Large intestine (tissue), 3 donors: ENCODE data around the gene F13A1. TPM values are rescaled to one million over a fixed set of nuclear protein-coding genes. Genes with fewer than 3 reads are reported as not detected.
A peak's percentile ranks its signal among the peaks of the same experiment; 100 is the strongest.

Experiments used
- DNase-seq, 2 donors: peaks; one replicate each; pipeline versions ENCODE4 v3.0.0 to v3.0.0-alpha.2; 2013
- H3K27ac ChIP-seq: one replicate; pipeline ENCODE4 v1.5.1; 2013; ENCODE audit warnings: low read length
- H3K27me3 ChIP-seq: 2 replicates; pipeline ENCODE4 v1.6.1; 2013; ENCODE audit warnings: low read length; ENCODE audit not compliant: control insufficient read depth, insufficient read depth
- H3K36me3 ChIP-seq: 2 replicates; pipeline ENCODE4 v1.6.1; 2013; ENCODE audit warnings: low read length; ENCODE audit not compliant: control insufficient read depth, insufficient read depth
- H3K4me1 ChIP-seq: one replicate; pipeline ENCODE4 v1.6.1; 2013; ENCODE audit warnings: low read length; ENCODE audit not compliant: control insufficient read depth, insufficient read depth
- H3K4me3 ChIP-seq: one replicate; pipeline ENCODE4 v1.5.1; 2013; ENCODE audit warnings: low read length
- H3K9me3 ChIP-seq: one replicate; pipeline ENCODE4 v1.6.1; 2013; ENCODE audit warnings: mild to moderate bottlenecking, low read depth, low read length, moderate library complexity; ENCODE audit not compliant: control insufficient read depth
- WGBS: methylation state at CpG from one replicate; pipeline ENCODE4 v1.1.5; 2013; ENCODE audit warnings: low lambda C conversion rate; ENCODE audit not compliant: insufficient coverage; 5-methylcytosine and 5-hydroxymethylcytosine counted together
- polyA plus RNA-seq: library from polyadenylated mRNA; unstranded; fragments of 120-200 nt; gene quantifications from one replicate; pipeline ENCODE4 v1.2.1, GENCODE V29; 2013

F13A1 gene
- polyA plus RNA-seq, 1 donor, result 24.2 TPM

GRCh38 chr6:6176586-6177228 is 143.8 kb downstream of the F13A1 start:
- DNase-seq, result no peak
- Histone ChIP-seq H3K36me3 (no peaks in the 10 kb centered on the region), H3K27me3 (no peaks in the 10 kb centered on the region), H3K9me3 (no peaks in the 10 kb centered on the region), H3K4me3 (no peak overlapping the region), H3K27ac (no peak overlapping the region), H3K4me1 (no peaks in the 10 kb centered on the region)
- WGBS, result no CpG with 5 or more reads among the region's 8 CpGs

GRCh38 chr6:6176127-6176526 is 144.3 kb downstream of the F13A1 start:
- H3K27ac ChIP-seq, result no peak overlapping the region
- H3K36me3 ChIP-seq, result no peaks in the 10 kb centered on the region
- DNase-seq, result no peak
- no peak overlapping the region for H3K4me3 ChIP-seq
- no peaks in the 10 kb centered on the region for H3K27me3 ChIP-seq
- no peaks in the 10 kb centered on the region for H3K9me3 ChIP-seq
- H3K4me1 ChIP-seq, result no peaks in the 10 kb centered on the region

DNA sequence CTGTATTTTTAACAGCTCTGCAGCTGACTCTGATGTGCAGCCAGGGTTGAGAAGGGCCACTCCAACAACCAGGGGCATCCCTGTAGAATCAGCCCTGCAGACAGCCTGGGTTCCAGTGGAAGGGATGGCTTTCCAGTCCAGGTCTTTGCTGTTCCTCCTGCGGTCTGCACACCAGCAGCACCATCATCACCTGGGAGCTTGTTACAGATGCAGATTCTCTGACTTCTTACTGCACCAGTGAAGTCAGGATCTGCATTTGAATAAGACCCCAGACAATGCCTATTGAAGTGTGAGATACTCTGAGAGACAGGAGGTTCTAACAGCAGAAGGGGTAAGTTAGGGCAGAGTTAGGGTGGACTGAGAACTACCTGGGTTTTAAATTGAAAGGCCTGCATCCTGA is 151.3 kb downstream of the F13A1 start:
- Histone ChIP-seq H3K4me1 (no peaks in the 10 kb centered on the region), H3K36me3 (no peaks in the 10 kb centered on the region), H3K9me3 (no peaks in the 10 kb centered on the region), H3K27me3 (no peaks in the 10 kb centered on the region), H3K4me3 (no peak overlapping the region), H3K27ac (no peak overlapping the region)
- no CpG with 5 or more reads among the region's 1 CpG for WGBS
- no peak for DNase-seq

DNA sequence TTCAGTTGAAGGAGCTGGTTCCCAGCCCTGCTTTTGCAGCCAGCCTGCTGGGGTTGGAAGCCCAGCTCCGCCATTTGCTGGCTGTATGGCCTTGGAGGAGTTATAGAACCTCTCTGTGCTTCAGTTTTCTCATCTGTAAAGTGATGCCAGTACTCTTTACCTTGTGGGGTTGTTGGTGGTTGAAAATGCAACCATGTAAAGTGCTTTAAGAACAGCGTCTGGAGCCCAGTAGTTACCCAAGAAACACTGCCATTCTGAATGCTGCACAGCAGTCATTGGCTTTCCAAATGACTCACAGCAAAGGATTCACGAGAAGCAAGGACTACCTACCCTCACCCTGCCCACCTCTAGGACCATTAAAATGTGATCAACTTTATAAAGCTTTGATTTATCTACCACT is 154.4 kb downstream of the F13A1 start:
- no peak for DNase-seq
- H3K27ac ChIP-seq, result no peak overlapping the region
- H3K4me1 ChIP-seq, result no peaks in the 10 kb centered on the region
- no peaks in the 10 kb centered on the region for H3K9me3 ChIP-seq
- no peaks in the 10 kb centered on the region for H3K27me3 ChIP-seq
- no peaks in the 10 kb centered on the region for H3K36me3 ChIP-seq
- no CpG with 5 or more reads among the region's 3 CpGs for WGBS
- no peak overlapping the region for H3K4me3 ChIP-seq

- Histone ChIP-seq H3K27me3 (no peaks in the 10 kb centered on the region), H3K4me3 (no peak overlapping the region), H3K27ac (no peak overlapping the region), H3K4me1 (no peaks in the 10 kb centered on the region), H3K9me3 (no peaks in the 10 kb centered on the region), H3K36me3 (no peaks in the 10 kb centered on the region)
- 88% methylated on average over 2 of the region's 4 CpGs for WGBS
- DNase-seq, result no peak
Measured at GRCh38 chr6:6164367-6164766, 156.1 kb downstream of the F13A1 start.

DNA sequence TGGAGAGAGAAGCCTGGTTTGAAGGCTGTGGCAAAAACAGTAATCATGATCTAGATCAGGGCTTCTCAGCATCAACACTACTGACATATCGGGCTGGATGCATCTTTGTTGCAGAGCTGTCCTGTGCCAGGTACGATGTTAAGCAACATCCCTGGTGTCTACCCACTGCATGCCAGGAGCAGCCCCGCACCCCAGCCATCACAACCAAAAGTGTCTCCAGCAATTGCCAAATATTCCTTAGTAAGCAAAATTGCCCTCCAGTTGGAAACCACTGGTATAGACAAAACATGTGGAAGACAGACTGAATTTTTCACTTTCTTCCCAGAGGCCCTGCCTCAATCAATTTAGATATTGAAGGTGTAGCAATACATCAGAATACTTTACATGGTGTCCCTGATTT is 166.1 kb downstream of the F13A1 start:
- no peaks in the 10 kb centered on the region for H3K36me3 ChIP-seq
- no peaks in the 10 kb centered on the region for H3K27me3 ChIP-seq
- DNase-seq, result no peak
- no peaks in the 10 kb centered on the region for H3K4me1 ChIP-seq
- no CpG with 5 or more reads among the region's 3 CpGs for WGBS
- H3K27ac ChIP-seq, result no peak overlapping the region
- no peak overlapping the region for H3K4me3 ChIP-seq
- no peaks in the 10 kb centered on the region for H3K9me3 ChIP-seq

DNA sequence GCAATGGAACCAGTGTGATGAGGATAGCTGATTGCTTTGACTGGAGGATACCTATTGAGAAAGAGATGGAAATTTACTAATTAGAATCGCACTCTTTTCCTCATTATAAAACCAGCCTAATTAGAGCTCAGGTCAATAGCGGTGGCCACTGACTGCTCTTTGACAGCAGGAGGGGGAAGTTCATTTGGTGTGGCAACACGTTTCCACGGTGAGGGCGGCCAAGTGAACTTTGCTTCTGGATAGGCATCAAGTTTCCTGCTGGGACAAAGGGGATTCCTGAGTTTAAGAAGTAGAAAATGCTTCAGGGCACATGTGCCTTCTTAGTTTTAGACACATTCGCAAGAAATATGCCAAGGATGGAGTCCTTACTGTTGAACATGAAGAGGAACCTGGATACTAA is 168.4 kb downstream of the F13A1 start:
- DNase-seq, result no peak
- Histone ChIP-seq H3K27me3 (no peaks in the 10 kb centered on the region), H3K4me3 (no peak overlapping the region), H3K36me3 (no peaks in the 10 kb centered on the region), H3K27ac (no peak overlapping the region), H3K9me3 (no peaks in the 10 kb centered on the region), H3K4me1 (no peaks in the 10 kb centered on the region)
- WGBS, result no CpG with 5 or more reads among the region's 6 CpGs

- Histone ChIP-seq H3K36me3 (no peaks in the 10 kb centered on the region), H3K9me3 (no peaks in the 10 kb centered on the region), H3K27ac (no peak overlapping the region), H3K4me3 (no peak overlapping the region), H3K4me1 (no peaks in the 10 kb centered on the region), H3K27me3 (no peaks in the 10 kb centered on the region)
- no peak for DNase-seq
- WGBS, result no CpG with 5 or more reads among the region's 7 CpGs
Measured at GRCh38 chr6:6148192-6148815, 172.2 kb downstream of the F13A1 start.

DNA sequence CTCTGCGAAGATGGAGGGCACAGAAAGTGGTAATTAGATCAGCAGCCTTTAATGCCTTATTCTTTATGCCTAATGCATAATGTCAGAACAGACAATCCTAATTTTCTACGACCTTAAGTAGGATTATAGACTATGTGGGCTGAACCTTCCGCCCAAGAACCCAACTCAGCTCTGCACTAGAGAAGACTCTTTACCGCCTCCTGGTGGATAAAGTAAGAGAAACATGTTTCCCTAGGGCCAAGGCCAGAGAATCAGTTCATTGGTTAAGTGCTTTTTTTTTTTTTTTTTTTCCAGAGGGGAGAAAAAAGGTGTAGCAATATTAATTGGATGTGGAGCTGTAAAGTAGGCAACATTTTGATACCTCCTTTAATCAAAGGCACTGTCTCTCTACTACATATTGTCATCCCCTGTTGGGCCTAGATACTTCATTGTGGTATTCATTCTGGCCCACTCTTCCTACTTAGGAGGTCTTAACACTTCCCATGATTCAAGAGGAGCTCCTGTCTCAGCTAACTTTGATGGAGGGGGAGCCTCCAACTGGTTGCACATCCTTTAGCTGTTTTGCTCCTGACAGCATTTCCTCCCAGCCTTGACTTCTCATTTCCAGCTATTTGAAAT is 188.9 kb downstream of the F13A1 start:
- Histone ChIP-seq H3K4me1 (no peaks in the 10 kb centered on the region), H3K9me3 (no peaks in the 10 kb centered on the region), H3K27me3 (no peaks in the 10 kb centered on the region), H3K36me3 (no peaks in the 10 kb centered on the region), H3K27ac (no peak overlapping the region), H3K4me3 (no peak overlapping the region)
- DNase-seq, result peak in 1 of 2 donors; percentile 3
- no CpG with 5 or more reads among the region's 4 CpGs for WGBS

- H3K36me3 ChIP-seq, result no peaks in the 10 kb centered on the region
- 90% methylated on average over 2 of the region's 3 CpGs for WGBS
- H3K27ac ChIP-seq, result no peak overlapping the region
- H3K4me1 ChIP-seq, result no peaks in the 10 kb centered on the region
- no peaks in the 10 kb centered on the region for H3K9me3 ChIP-seq
- H3K4me3 ChIP-seq, result no peak overlapping the region
- DNase-seq, result no peak
- H3K27me3 ChIP-seq, result no peaks in the 10 kb centered on the region
Measured at GRCh38 chr6:6125495-6125894, 195.0 kb downstream of the F13A1 start.

DNA sequence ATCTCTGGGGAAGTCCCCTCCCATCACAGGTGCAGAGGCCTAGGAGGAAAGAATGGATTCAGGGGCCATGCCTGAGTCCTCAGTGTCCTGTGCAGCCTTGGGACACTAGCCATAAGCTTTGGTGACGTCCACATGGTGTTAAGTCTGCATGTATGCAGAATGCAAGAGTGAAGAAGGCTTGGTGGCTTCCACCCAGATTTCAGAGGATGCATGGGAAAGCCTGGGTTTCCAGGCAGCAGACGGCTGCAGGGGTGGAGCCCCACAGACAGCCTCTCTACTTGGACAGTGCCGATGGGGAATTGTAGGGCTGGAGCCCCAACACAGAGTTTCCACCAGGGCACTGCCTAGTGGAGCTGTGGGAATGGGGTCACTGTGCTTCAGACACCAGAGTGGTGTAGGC is 196.7 kb downstream of the F13A1 start:
- no peak overlapping the region for H3K4me3 ChIP-seq
- no peaks in the 10 kb centered on the region for H3K36me3 ChIP-seq
- H3K27ac ChIP-seq, result no peak overlapping the region
- no CpG with 5 or more reads among the region's 3 CpGs for WGBS
- H3K4me1 ChIP-seq, result no peaks in the 10 kb centered on the region
- no peaks in the 10 kb centered on the region for H3K9me3 ChIP-seq
- H3K27me3 ChIP-seq, result no peaks in the 10 kb centered on the region
- no peak for DNase-seq
